HG03025 (cell line): Measurements from ENCODE around the gene SNX6.
"Not testable (repeated sequence)": the region's sequence is repeated elsewhere in the genome, so short reads cannot be mapped to it uniquely, and the experiment has no call there.

Experiments used
- ATAC-seq: cut with Tn5 transposase; IDR thresholded peaks from one replicate; pipeline ENCODE4 v1.9.1; 2021; ENCODE audit warnings: mild to moderate bottlenecking, moderate library complexity; ENCODE audit not compliant: unreplicated experiment, low FRiP score

The SNX6 gene

GRCh38 chr14:34640826-34641225, 10.9 kb upstream of the SNX6 start:
- ATAC-seq, result no peak

GRCh38 chr14:34634360-34634771, 4.4 kb upstream of the SNX6 start:
- ATAC-seq, result not testable (repeated sequence)

- no peak for ATAC-seq
Measured at GRCh38 chr14:34633742-34634141, 3.8 kb upstream of the SNX6 start.

- ATAC-seq, result no peak
Measured at GRCh38 chr14:34632411-34632978, 2.5 kb upstream of the SNX6 start.

- ATAC-seq, result no peak
Measured at GRCh38 chr14:34629344-34629656, 648 bp downstream of the SNX6 start.

- no peak for ATAC-seq
Measured at GRCh38 chr14:34628681-34629135, 1.2 kb downstream of the SNX6 start.

- no peak for ATAC-seq
Measured at GRCh38 chr14:34623506-34623905, 6.4 kb downstream of the SNX6 start.

- ATAC-seq, result no peak
Measured at GRCh38 chr14:34620839-34621238, 9.1 kb downstream of the SNX6 start.

GRCh38 chr14:34620115-34620514, 9.8 kb downstream of the SNX6 start:
- ATAC-seq, result no peak

- ATAC-seq, result no peak
Measured at GRCh38 chr14:34619471-34619870, 10.5 kb downstream of the SNX6 start.

- ATAC-seq, result no peak
Measured at GRCh38 chr14:34616360-34616759, 13.6 kb downstream of the SNX6 start.

- no peak for ATAC-seq
Measured at GRCh38 chr14:34615507-34615906, 14.4 kb downstream of the SNX6 start.

- ATAC-seq, result no peak
Measured at GRCh38 chr14:34614638-34615037, 15.3 kb downstream of the SNX6 start.

GRCh38 chr14:34610101-34610500, 19.8 kb downstream of the SNX6 start:
- ATAC-seq, result no peak

- no peak for ATAC-seq
Measured at GRCh38 chr14:34605461-34605860, 24.5 kb downstream of the SNX6 start.

- no peak for ATAC-seq
Measured at GRCh38 chr14:34604995-34605394, 25.0 kb downstream of the SNX6 start.

- ATAC-seq, result no peak
Measured at GRCh38 chr14:34596891-34597290, 33.1 kb downstream of the SNX6 start.

- ATAC-seq, result no peak
Measured at GRCh38 chr14:34593740-34594375, 36.1 kb downstream of the SNX6 start.

GRCh38 chr14:34592623-34593022, 37.3 kb downstream of the SNX6 start:
- no peak for ATAC-seq

GRCh38 chr14:34583525-34583924, 46.4 kb downstream of the SNX6 start:
- no peak for ATAC-seq

GRCh38 chr14:34582117-34582680, 47.7 kb downstream of the SNX6 start:
- ATAC-seq, result no peak

GRCh38 chr14:34580381-34580780, 49.6 kb downstream of the SNX6 start:
- ATAC-seq, result no peak
